SU-DHL-6 (cell line): ENCODE results near the gene MDM1.

Experiments
- CTCF ChIP-seq: fragments of 200-600 bp; sonication (generic); IDR thresholded peaks from one replicate; pipeline ENCODE4 v1.5.1; 2017; ENCODE audit warnings: antibody characterized with exemption, mild to moderate bottlenecking, low read length, moderate library complexity; ENCODE audit not compliant: insufficient read depth, poor library complexity, severe bottlenecking
- EZH2phosphoT487 ChIP-seq: fragments of 200-600 bp; sonication (generic), shearing (Covaris generic); conservative IDR thresholded peaks from 2 replicates; pipeline ENCODE4 v1.6.1; 2018; ENCODE audit warnings: mild to moderate bottlenecking, antibody characterized with exemption, low read length, moderate library complexity, mixed read lengths

GRCh38 chr12:68279227-68280054, 52.7 kb downstream of the MDM1 start:
- TF ChIP-seq CTCF (no peak), EZH2phosphoT487 (no peak)
